Activated CD4-positive, CD25-positive, alpha-beta regulatory T cell treated with anti-CD3 and anti-CD28 coated beads, Interleukin-2, amount 50 U/mL, for 16 hours (primary cell): ENCODE data around the gene BBS2.

Source experiments
- DNase-seq: peaks from one replicate; pipeline ENCODE4 v3.0.0-alpha.2; 2020; ENCODE audit warnings: low read depth, low spot score

BBS2 gene

GRCh38 chr16:56477096-56477878, 42.5 kb downstream of the BBS2 start:
- DNase-seq = no peak

- DNase-seq = no peak
These were observed 44.6 kb downstream of the BBS2 start for GRCh38 chr16:56475201-56475600.

- no peak for DNase-seq
These were observed 49.2 kb downstream of the BBS2 start for GRCh38 chr16:56470666-56471065.

- no peak for DNase-seq
These were observed 49.6 kb downstream of the BBS2 start for GRCh38 chr16:56470232-56470631.

GRCh38 chr16:56469748-56470147, 50.1 kb downstream of the BBS2 start:
- no peak for DNase-seq

- DNase-seq = no peak
These were observed 51.0 kb downstream of the BBS2 start for GRCh38 chr16:56468800-56469199.

- DNase-seq = no peak
These were observed 53.5 kb downstream of the BBS2 start for GRCh38 chr16:56466344-56466743.

GRCh38 chr16:56463153-56463552, 56.7 kb downstream of the BBS2 start:
- DNase-seq = no peak

GRCh38 chr16:56462064-56462796, 57.6 kb downstream of the BBS2 start:
- no peak for DNase-seq

- DNase-seq = no peak
These were observed 59.7 kb downstream of the BBS2 start for GRCh38 chr16:56460101-56460500.

- DNase-seq = no peak
These were observed 61.8 kb downstream of the BBS2 start for GRCh38 chr16:56457927-56458470.

- no peak for DNase-seq
These were observed 67.8 kb downstream of the BBS2 start for GRCh38 chr16:56451753-56452689.

GRCh38 chr16:56450986-56451752, 68.7 kb downstream of the BBS2 start, which contains the start of the genes NUDT21 and OGFOD1:
NUDT21 (minus strand) TSS chr16:56451332; CDS start chr16:56451202, 130 bp downstream.
OGFOD1 (plus strand) TSS chr16:56451554; CDS start chr16:56451613, 59 bp downstream.
- DNase-seq = peak; percentile 90

- DNase-seq = peak; percentile 18
These were observed 69.4 kb downstream of the BBS2 start for GRCh38 chr16:56450275-56450985.

GRCh38 chr16:56448005-56448404, 71.8 kb downstream of the BBS2 start:
- DNase-seq = no peak

GRCh38 chr16:56447286-56447685, 72.5 kb downstream of the BBS2 start:
- DNase-seq = no peak

- no peak for DNase-seq
These were observed 81.8 kb downstream of the BBS2 start for GRCh38 chr16:56438038-56438437.

- DNase-seq = no peak
These were observed 83.6 kb downstream of the BBS2 start for GRCh38 chr16:56436258-56436657.
